Type B pancreatic cell (in vitro differentiated cells): Measurements from ENCODE around the gene MATN3. TPM values are rescaled to one million over a fixed set of nuclear protein-coding genes. Genes with fewer than 3 reads are reported as not detected.
"Not testable (repeated sequence)": the region's sequence is repeated elsewhere in the genome, so short reads cannot be mapped to it uniquely, and the experiment has no call there.

Source experiments
- DNase-seq: peaks from one replicate; pipeline ENCODE4 v3.0.0; 2021; ENCODE audit warnings: mixed read lengths; ENCODE audit not compliant: unreplicated experiment; ENCODE audit errors: extremely low spot score
- H3K27ac Mint-ChIP-seq: 2 replicates; pipeline ENCODE4 v1.8.0; 2021; ENCODE audit warnings: mild to moderate bottlenecking, mixed read lengths
- H3K27me3 Mint-ChIP-seq: 2 replicates; pipeline ENCODE4 v1.8.0; 2021; ENCODE audit warnings: mixed read lengths
- H3K36me3 Mint-ChIP-seq: 2 replicates; pipeline ENCODE4 v1.8.0; 2021; ENCODE audit warnings: mixed read lengths
- H3K4me1 Mint-ChIP-seq: one replicate; pipeline ENCODE4 v1.8.0; 2021; ENCODE audit warnings: mixed read lengths; ENCODE audit not compliant: unreplicated experiment
- H3K4me3 Mint-ChIP-seq: 2 replicates; pipeline ENCODE4 v1.8.0; 2021; ENCODE audit warnings: mild to moderate bottlenecking, mixed read lengths
- H3K9me3 Mint-ChIP-seq: 2 replicates; pipeline ENCODE4 v1.8.0; 2021; ENCODE audit warnings: mixed read lengths
- total RNA-seq: library from RNA; stranded (reverse); gene quantifications from 2 replicates; pipeline ENCODE4 v1.2.1, GENCODE V29; 2021; ENCODE audit warnings: low replicate concordance
- TF ChIP-seq, protein P1 (sequence below): fragments of 200-600 bp; sonication (generic); conservative IDR thresholded peaks from 2 replicates; pipeline ENCODE4 v1.5.0; 2021; ENCODE audit warnings: antibody characterized with exemption, mild to moderate bottlenecking

MATN3 gene
- total RNA-seq, 1 donor from 2014 or later = 3.0 TPM

DNA sequence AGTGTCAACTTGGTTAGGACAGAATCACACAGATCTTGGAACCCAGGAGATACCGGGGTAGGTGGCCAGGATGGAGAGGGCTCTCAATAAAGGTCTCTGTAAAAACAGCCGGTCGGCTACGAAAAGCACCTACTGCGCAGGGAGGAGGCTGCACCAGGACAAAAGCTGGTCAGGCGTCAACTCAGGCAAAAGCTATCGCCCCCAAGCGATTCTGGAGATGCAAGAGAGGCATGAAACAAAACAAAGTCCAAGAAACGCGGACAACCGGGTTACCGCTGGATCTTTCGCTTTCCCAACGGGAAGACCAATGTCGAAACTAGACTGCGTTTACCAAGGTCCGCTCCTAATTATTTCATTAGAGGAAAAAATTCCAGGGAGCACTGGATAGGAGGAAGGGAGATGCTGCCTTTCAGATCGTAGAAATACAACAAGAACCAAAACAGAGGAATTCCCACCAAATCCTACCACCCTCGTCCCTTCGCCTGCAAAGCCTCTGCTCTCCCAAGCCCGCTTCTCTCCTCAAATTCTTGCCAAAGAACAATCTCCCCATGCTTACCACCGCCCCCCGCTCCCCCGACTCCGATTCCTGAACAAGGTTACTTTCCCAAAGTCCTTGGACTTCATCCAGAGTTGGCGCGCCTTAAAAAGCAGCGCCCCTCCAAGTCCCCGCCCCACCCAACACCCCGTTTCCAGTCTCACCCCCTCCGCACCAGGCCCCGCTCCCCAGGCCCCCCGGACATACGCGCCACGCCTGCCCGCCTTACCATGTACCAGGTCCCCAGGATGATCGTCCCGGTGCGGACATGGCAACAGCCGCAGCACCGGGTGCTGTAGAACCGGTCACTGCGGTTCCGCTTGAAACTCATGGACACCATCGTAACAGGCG, 38.4 kb upstream of the MATN3 start:
- TF ChIP-seq, protein P1, sequence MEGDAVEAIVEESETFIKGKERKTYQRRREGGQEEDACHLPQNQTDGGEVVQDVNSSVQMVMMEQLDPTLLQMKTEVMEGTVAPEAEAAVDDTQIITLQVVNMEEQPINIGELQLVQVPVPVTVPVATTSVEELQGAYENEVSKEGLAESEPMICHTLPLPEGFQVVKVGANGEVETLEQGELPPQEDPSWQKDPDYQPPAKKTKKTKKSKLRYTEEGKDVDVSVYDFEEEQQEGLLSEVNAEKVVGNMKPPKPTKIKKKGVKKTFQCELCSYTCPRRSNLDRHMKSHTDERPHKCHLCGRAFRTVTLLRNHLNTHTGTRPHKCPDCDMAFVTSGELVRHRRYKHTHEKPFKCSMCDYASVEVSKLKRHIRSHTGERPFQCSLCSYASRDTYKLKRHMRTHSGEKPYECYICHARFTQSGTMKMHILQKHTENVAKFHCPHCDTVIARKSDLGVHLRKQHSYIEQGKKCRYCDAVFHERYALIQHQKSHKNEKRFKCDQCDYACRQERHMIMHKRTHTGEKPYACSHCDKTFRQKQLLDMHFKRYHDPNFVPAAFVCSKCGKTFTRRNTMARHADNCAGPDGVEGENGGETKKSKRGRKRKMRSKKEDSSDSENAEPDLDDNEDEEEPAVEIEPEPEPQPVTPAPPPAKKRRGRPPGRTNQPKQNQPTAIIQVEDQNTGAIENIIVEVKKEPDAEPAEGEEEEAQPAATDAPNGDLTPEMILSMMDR = no peak
- Mint-ChIP-seq H3K27ac (no peak overlapping the region), H3K27me3 (no peaks in the 10 kb centered on the region), H3K36me3 (no peaks in the 10 kb centered on the region), H3K9me3 (no peaks in the 10 kb centered on the region), H3K4me3 (no peak overlapping the region), H3K4me1 (peaks cover 18% of the 10 kb centered on the region)
- no peak for DNase-seq

DNA sequence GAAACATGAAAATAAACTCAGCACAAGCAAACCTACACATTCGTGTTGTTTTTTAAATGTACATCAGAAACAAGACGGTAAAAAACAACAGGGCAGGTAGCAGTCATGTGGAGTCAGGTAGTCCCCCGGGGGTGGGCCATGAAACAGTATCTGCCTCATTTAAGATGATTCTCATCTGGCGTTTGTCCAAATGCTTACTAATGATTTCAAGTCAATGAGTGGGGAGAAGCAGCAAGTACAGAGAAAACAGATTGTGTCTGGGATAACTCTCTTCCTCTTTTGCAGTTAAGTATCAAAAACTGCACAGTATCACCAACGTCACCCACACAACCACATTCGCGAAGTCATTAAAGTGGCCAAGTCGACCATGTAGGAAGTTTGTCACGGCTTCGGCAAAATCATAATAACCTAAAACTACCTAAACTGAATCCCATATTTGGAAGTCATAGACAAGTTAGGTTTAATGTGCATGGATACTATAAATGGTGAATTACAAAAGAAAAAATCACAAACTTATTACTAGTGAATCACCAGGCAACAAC, 37.7 kb upstream of the MATN3 start:
- Mint-ChIP-seq H3K4me1 (peaks cover 23% of the 10 kb centered on the region), H3K27me3 (no peaks in the 10 kb centered on the region), H3K9me3 (no peaks in the 10 kb centered on the region), H3K27ac (no peak overlapping the region), H3K4me3 (no peak overlapping the region), H3K36me3 (no peaks in the 10 kb centered on the region)
- TF ChIP-seq, protein P1 = no peak
- DNase-seq = no peak

DNA sequence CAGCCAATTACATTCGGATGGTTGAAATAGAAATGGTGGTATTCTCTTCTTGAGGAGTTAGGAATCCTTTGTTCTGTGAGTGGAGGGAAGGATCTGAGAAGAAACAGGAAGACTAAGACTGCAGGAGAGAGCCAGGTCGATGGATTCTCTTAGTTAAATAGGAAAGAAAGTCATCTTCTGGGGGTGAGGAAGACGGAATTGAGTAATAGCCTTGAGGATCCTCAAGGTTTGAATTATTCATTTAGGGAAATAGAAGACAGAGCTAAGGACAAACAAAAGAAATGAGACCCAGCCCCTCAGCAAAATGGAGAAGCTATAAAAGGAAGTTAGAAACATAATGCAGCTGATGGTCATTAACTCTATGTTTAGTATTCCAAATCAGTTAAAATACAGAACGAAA, 37.2 kb upstream of the MATN3 start:
- H3K27ac Mint-ChIP-seq = no peak overlapping the region
- no peak for DNase-seq
- H3K27me3 Mint-ChIP-seq = no peaks in the 10 kb centered on the region
- no peak overlapping the region for H3K4me3 Mint-ChIP-seq
- TF ChIP-seq, protein P1 = no peak
- H3K36me3 Mint-ChIP-seq = no peaks in the 10 kb centered on the region
- no peaks in the 10 kb centered on the region for H3K9me3 Mint-ChIP-seq
- H3K4me1 Mint-ChIP-seq = peaks cover 24% of the 10 kb centered on the region

DNA sequence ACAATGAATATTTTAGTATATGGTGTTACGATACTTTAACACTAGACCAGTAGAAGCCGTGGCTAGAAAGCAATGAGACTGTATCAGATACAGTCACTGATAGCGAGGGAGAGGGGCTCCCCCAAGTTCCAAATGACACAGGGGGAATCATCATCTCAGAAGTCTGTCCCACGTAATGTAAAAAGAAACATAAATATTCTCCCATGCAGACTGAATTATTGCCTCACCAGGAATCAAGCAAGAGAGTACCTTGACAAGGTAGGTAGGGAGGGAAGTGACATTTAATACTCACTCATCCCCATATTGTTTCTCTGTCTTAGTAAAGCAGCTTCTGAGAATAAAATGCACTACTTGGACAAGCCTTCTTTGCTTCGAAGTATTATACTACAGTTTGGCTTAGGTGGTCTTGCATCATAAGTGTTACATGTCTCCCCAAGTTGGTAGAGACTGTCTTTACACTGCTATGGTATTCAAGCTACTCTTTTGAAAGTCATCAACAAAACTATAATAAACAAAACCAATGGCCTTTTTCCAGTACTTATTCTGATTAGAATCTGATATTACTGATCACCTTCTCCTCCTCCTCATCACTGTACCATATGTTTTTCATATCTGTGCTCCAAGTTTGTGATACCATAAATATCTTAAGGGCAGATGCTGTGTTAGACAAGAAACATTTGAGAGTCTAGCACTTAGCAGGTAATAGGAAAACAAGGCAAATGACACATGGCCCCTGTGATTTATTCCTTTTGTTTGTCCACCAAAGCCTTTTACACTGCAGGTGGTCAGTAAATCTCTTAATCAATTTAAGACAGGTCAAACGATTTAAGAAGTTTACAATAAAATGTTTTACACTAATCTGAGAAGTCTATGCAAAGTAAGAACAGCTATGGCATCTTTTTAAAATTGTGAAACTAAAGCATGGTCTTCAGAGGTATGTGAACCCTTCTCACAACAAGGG, 36.3 kb upstream of the MATN3 start:
- TF ChIP-seq, protein P1 = no peak
- H3K27ac Mint-ChIP-seq = no peak overlapping the region
- H3K36me3 Mint-ChIP-seq = no peaks in the 10 kb centered on the region
- H3K9me3 Mint-ChIP-seq = no peaks in the 10 kb centered on the region
- DNase-seq = no peak
- H3K27me3 Mint-ChIP-seq = no peaks in the 10 kb centered on the region
- H3K4me1 Mint-ChIP-seq = peaks cover 26% of the 10 kb centered on the region
- H3K4me3 Mint-ChIP-seq = no peak overlapping the region

GRCh38 chr2:20045712-20046292, 33.3 kb upstream of the MATN3 start:
- not testable (repeated sequence) for DNase-seq, H3K27me3 Mint-ChIP-seq, H3K9me3 Mint-ChIP-seq, H3K36me3 Mint-ChIP-seq
- Mint-ChIP-seq H3K4me3 (peak overlapping the region; percentile 53), H3K4me1 (peaks cover 39% of the 10 kb centered on the region), H3K27ac (peak overlapping the region; percentile 52)
